HG02610 (cell line): ENCODE results near the gene FAF1.
A peak's percentile ranks its signal among the peaks of the same experiment; 100 is the strongest.
"Not testable (repeated sequence)": the region's sequence is repeated elsewhere in the genome, so short reads cannot be mapped to it uniquely, and the experiment has no call there.

Source experiments
- ATAC-seq: cut with Tn5 transposase; IDR thresholded peaks from one replicate; pipeline ENCODE4 v1.9.1; 2021; ENCODE audit warnings: mild to moderate bottlenecking, moderate library complexity; ENCODE audit not compliant: unreplicated experiment

FAF1 gene

GRCh38 chr1:50967416-50968157 lies 7.5 kb upstream of the FAF1 start:
- no peak for ATAC-seq

GRCh38 chr1:50966991-50967390 lies 6.9 kb upstream of the FAF1 start:
- no peak for ATAC-seq

GRCh38 chr1:50964863-50965262 lies 4.8 kb upstream of the FAF1 start:
- no peak for ATAC-seq

GRCh38 chr1:50959303-50959912 lies 659 bp downstream of the FAF1 start:
- no peak for ATAC-seq

GRCh38 chr1:50955116-50955515 lies 5.0 kb downstream of the FAF1 start:
- no peak for ATAC-seq

GRCh38 chr1:50952566-50952965 lies 7.5 kb downstream of the FAF1 start:
- not testable (repeated sequence) for ATAC-seq

GRCh38 chr1:50950396-50950795 lies 9.7 kb downstream of the FAF1 start:
- ATAC-seq = no peak

GRCh38 chr1:50949286-50949982 lies 10.6 kb downstream of the FAF1 start:
- ATAC-seq = no peak

- no peak for ATAC-seq
Measured at GRCh38 chr1:50942334-50942733, 17.7 kb downstream of the FAF1 start.

GRCh38 chr1:50940291-50940690 lies 19.8 kb downstream of the FAF1 start:
- ATAC-seq = no peak

GRCh38 chr1:50936321-50936720 lies 23.7 kb downstream of the FAF1 start:
- no peak for ATAC-seq

- not testable (repeated sequence) for ATAC-seq
Measured at GRCh38 chr1:50935276-50935675, 24.8 kb downstream of the FAF1 start.

- ATAC-seq = no peak
Measured at GRCh38 chr1:50934838-50935237, 25.2 kb downstream of the FAF1 start.

- ATAC-seq = not testable (repeated sequence)
Measured at GRCh38 chr1:50933770-50934169, 26.3 kb downstream of the FAF1 start.

GRCh38 chr1:50932043-50932442 lies 28.0 kb downstream of the FAF1 start:
- ATAC-seq = not testable (repeated sequence)

- no peak for ATAC-seq
Measured at GRCh38 chr1:50930965-50931737, 28.9 kb downstream of the FAF1 start.

- ATAC-seq = peak; percentile 76
Measured at GRCh38 chr1:50930193-50930592, 29.9 kb downstream of the FAF1 start.

- no peak for ATAC-seq
Measured at GRCh38 chr1:50929376-50929958, 30.6 kb downstream of the FAF1 start.

GRCh38 chr1:50923564-50923963 lies 36.5 kb downstream of the FAF1 start:
- ATAC-seq = no peak

- no peak for ATAC-seq
Measured at GRCh38 chr1:50921029-50921428, 39.0 kb downstream of the FAF1 start.

GRCh38 chr1:50920409-50920808 lies 39.7 kb downstream of the FAF1 start:
- ATAC-seq = no peak
